ENCODE data around the gene PTCH2.

Gene PTCH2

DNA sequence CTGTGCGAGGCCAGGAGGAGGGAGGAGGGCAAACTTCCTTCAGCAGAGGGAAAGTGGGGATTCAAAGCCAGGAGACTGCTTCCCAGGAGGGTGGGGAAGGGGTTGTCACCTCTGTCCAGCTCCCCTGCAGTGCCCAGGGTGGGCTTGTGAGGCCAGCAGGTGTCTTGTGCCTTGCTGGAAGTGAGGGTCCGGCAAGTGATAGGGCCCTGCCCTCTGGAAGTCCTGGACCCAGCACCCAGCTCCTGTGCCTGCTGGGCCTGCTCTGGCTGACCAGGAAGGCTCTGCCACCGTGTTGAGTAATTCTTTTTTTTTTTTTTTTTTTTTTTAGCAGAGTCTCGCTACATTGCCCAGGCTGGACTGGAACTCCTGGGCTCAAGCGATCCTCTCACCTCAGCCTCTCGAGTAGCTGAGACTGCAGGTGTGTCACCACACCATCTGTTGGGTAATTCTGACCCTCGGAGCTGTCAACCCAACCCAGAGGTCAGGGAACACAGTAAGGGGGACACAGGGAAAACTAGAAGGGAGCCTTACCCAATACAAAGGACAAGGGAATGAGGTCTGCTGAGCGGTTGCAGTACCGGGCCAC lies 56.1 kb downstream of the PTCH2 start:
- Histone ChIP-seq H3K4me3 (peak overlapping the region; percentile 76), H3K27ac (peak overlapping the region; percentile 56 to 81)
- DNase-seq (ENCODE audit: low spot score): no peak
- TF ChIP-seq, protein P1, sequence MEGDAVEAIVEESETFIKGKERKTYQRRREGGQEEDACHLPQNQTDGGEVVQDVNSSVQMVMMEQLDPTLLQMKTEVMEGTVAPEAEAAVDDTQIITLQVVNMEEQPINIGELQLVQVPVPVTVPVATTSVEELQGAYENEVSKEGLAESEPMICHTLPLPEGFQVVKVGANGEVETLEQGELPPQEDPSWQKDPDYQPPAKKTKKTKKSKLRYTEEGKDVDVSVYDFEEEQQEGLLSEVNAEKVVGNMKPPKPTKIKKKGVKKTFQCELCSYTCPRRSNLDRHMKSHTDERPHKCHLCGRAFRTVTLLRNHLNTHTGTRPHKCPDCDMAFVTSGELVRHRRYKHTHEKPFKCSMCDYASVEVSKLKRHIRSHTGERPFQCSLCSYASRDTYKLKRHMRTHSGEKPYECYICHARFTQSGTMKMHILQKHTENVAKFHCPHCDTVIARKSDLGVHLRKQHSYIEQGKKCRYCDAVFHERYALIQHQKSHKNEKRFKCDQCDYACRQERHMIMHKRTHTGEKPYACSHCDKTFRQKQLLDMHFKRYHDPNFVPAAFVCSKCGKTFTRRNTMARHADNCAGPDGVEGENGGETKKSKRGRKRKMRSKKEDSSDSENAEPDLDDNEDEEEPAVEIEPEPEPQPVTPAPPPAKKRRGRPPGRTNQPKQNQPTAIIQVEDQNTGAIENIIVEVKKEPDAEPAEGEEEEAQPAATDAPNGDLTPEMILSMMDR (IDR thresholded peaks at IDR 0.05): no peak

DNA sequence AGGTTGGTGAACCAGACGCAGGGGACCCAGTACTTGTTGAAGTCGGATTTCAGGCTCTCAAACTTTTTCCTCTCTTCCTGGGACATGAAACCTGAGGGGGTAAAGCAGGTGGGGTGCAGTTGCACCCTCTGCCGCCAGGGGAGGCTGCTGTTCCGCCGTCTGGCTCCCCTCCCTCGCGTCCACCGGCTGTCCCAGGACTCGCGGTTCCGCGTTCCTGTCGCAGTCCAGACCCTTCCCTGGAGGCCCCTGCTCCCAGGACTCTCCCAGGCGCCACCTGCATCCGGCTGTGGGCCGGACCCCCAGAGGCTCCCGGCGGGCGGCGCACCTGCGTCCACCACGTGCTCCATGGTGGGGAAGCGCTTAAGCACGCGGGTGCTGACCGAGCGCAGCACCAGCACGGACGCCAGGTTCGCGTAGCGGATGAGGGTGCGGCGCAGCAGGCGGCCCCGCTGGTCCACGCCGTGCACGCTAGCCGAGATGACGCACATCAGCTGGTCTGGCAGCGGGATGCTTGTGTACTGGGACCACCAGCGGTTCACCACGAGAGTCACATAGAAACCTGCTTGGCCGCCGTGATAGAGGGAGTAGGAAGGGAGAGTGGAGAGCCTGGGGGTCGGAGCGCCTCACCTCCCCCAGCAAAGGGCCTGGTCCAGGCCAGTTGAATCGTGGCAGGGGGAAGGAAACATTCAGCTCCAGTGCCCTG lies 56.8 kb downstream of the PTCH2 start:
- peak overlapping the region; percentile 76 for H3K4me3 ChIP-seq
- TF ChIP-seq, protein P1 (IDR thresholded peaks at IDR 0.05): peak; percentile 100
- H3K27ac ChIP-seq: peak overlapping the region; percentile 56 to 81
- DNase-seq (ENCODE audit: low spot score): peak; percentile 83

- DNase-seq (ENCODE audit: low spot score): no peak
- TF ChIP-seq, protein P1 (IDR thresholded peaks at IDR 0.05): no peak
- H3K27ac ChIP-seq: peak overlapping the region; percentile 56 to 81
- peak overlapping the region; percentile 76 for H3K4me3 ChIP-seq
Measured at GRCh38 chr1:44785501-44786137, 57.4 kb downstream of the PTCH2 start.

GRCh38 chr1:44785029-44785380 lies 58.0 kb downstream of the PTCH2 start:
- TF ChIP-seq, protein P1 (IDR thresholded peaks at IDR 0.05): no peak
- Histone ChIP-seq H3K27ac (no peak overlapping the region), H3K4me3 (no peak overlapping the region)
- no peak for DNase-seq (ENCODE audit: low spot score)

GRCh38 chr1:44784094-44785028 lies 58.7 kb downstream of the PTCH2 start:
- no peak for DNase-seq (ENCODE audit: low spot score)
- H3K4me3 ChIP-seq: peak overlapping the region; percentile 69
- TF ChIP-seq, protein P1 (IDR thresholded peaks at IDR 0.05): no peak
- H3K27ac ChIP-seq: peak overlapping the region; percentile 7 to 26

DNA sequence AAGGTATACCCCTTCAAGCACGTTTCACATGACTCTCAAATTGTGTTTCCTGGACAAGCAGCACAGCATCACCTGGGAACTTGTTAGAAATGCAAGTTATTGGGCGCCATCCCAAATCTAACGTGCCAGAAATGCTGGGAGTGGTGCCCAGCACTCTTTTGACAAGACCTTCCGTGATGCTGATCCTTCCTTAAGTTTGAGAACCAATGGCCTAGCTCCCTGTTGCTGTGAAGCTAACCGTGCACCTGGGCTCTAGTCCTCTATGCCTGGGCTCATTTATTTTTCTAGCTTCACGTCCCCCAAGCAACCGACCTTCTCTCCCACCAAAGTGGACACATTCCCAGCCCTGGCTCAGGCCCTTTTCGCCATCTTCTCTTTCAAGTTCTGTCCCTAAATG lies 59.4 kb downstream of the PTCH2 start:
- TF ChIP-seq, protein P1 (IDR thresholded peaks at IDR 0.05): no peak
- Histone ChIP-seq H3K4me3 (peak overlapping the region; percentile 69), H3K27ac (peak overlapping the region; percentile 7 to 26)
- DNase-seq (ENCODE audit: low spot score): no peak
